GM12878 (cell line): ENCODE data around the gene PHLDA3. TPM values are rescaled to one million over a fixed set of nuclear protein-coding genes. Genes with fewer than 3 reads are reported as not detected.

ENCODE experiments used
- ATAC-seq: fragments of 200-7000 bp; cut with Tn5 transposase; 3 replicates; pipeline ENCODE4 v1.9.1; 2020; ENCODE audit warnings: mild to moderate bottlenecking, moderate library complexity
- BruUV-seq: library from RNA; stranded (reverse); fragments of 400-500 nt; replicated peaks from 2 replicates; lab custom pipeline; 2021; lab: Mats Ljungman, UMichigan
- CTCF ChIA-PET: fragments of 300-600 bp; sonication (Branson Sonifier 250); formaldehyde crosslinking; extraction: SDS; loops from one replicate; lab custom pipeline; 2021; ENCODE audit warnings: inconsistent platforms; lab: Yijun Ruan, JAX
- POLR2A ChIA-PET: fragments of 350-600 bp; formaldehyde crosslinking; extraction: SDS; loops from one replicate; lab custom pipeline; 2021; ENCODE audit warnings: inconsistent platforms; lab: Charles Lee
- RAD21 ChIA-PET: fragments of 300-600 bp; sonication (Branson Sonifier 250); formaldehyde crosslinking; loops from one replicate; lab custom pipeline; 2023; ENCODE audit warnings: antibody characterized with exemption; ENCODE audit not compliant: unreplicated experiment; lab: Charles Lee
- SMC1A ChIA-PET: fragments of 300-600 bp; sonication (Branson Sonifier 250); formaldehyde crosslinking; loops from one replicate; lab custom pipeline; 2023; ENCODE audit not compliant: unreplicated experiment, uncharacterized antibody; lab: Charles Lee
- DNase-seq: peaks from one replicate; pipeline ENCODE4 v3.0.0-alpha.2; 2011; ENCODE audit warnings: low read depth, low spot score
- FAIRE-seq: peaks from 3 replicates; lab custom pipeline; 2011; peaks lifted over from hg19 to GRCh38; lab: Jason Lieb, UNC
- H2AFZ ChIP-seq: 2 replicates; pipeline ENCODE4 v1.6.0; 2011; ENCODE audit warnings: low read depth, low read length, control low read depth; ENCODE audit not compliant: control insufficient read depth
- H3K27ac ChIP-seq: 2 replicates; pipeline ENCODE4 v1.5.1; 2011; ENCODE audit warnings: control low read depth; ENCODE audit not compliant: control insufficient read depth, insufficient read depth
- H3K27me3 ChIP-seq, 2 experiments: replicated peaks in 1 of 2; 2 replicates each; pipeline versions ENCODE4 v1.6.0 to v1.6.1; 2011; ENCODE audit warnings: low read length in 1 of 2; ENCODE audit not compliant: control insufficient read depth in 2 of 2, insufficient read depth in 2 of 2
- H3K36me3 ChIP-seq, 2 experiments: 2 replicates each; pipeline ENCODE4 v1.5.1; 2011; ENCODE audit warnings: low read length in 1 of 2; ENCODE audit not compliant: control insufficient read depth in 2 of 2, insufficient read depth in 2 of 2
- H3K4me1 ChIP-seq: 2 replicates; pipeline ENCODE4 v1.6.1; 2011; ENCODE audit warnings: mild to moderate bottlenecking, low read length, moderate library complexity, mixed read lengths; ENCODE audit not compliant: control insufficient read depth, insufficient read depth
- H3K4me2 ChIP-seq: 2 replicates; pipeline ENCODE4 v1.6.0; 2011; ENCODE audit warnings: control low read depth; ENCODE audit not compliant: control insufficient read depth, insufficient read depth
- H3K4me3 ChIP-seq: fragments of 200-600 bp; sonication (generic); 2 replicates; pipeline ENCODE4 v1.5.1; 2016
- H3K79me2 ChIP-seq: 2 replicates; pipeline ENCODE4 v1.6.0; 2011; ENCODE audit warnings: low read length; ENCODE audit not compliant: control insufficient read depth, insufficient read depth
- H3K9ac ChIP-seq: 2 replicates; pipeline ENCODE4 v1.8.0; 2011; ENCODE audit warnings: low read length, control low read depth, mixed read lengths; ENCODE audit not compliant: control insufficient read depth, insufficient read depth
- H3K9me3 ChIP-seq: replicated peaks from 3 replicates; pipeline ENCODE4 v1.5.1; 2011; ENCODE audit warnings: mild to moderate bottlenecking, low read length; ENCODE audit not compliant: control insufficient read depth, insufficient read depth
- H4K20me1 ChIP-seq: 2 replicates; pipeline ENCODE4 v1.6.0; 2011; ENCODE audit not compliant: control insufficient read depth, insufficient read depth
- BACH1 ChIP-seq: fragments of 450-650 bp; IDR thresholded peaks from 2 replicates; pipeline ENCODE4 v1.6.1; 2017; ENCODE audit warnings: mild to moderate bottlenecking, borderline replicate concordance
- CBX3 ChIP-seq: fragments of 200-600 bp; sonication (generic); IDR thresholded peaks from 2 replicates; pipeline ENCODE4 v1.6.1; 2016; ENCODE audit warnings: low read depth, borderline replicate concordance
- CREM ChIP-seq: IDR thresholded peaks from 2 replicates; pipeline ENCODE4 v1.6.1; 2014; ENCODE audit warnings: antibody characterized with exemption, low read depth
- EED ChIP-seq: sonication (generic); IDR thresholded peaks from 2 replicates; pipeline ENCODE4 v1.6.1; 2016; ENCODE audit warnings: antibody characterized with exemption, low read depth
- EZH2 ChIP-seq: IDR thresholded peaks from 2 replicates; pipeline ENCODE4 v1.6.1; 2012; ENCODE audit warnings: low read depth, mild to moderate bottlenecking, control low read depth, inconsistent platforms, low read length, borderline replicate concordance; ENCODE audit not compliant: control insufficient read depth
- IRF5 ChIP-seq: fragments of 450-650 bp; IDR thresholded peaks from 2 replicates; pipeline ENCODE4 v1.6.1; 2017; ENCODE audit warnings: borderline replicate concordance
- RAD21 ChIP-seq: IDR thresholded peaks from 2 replicates; pipeline ENCODE4 v1.6.1; 2011; ENCODE audit warnings: mild to moderate bottlenecking, low read depth, low read length, moderate library complexity; ENCODE audit not compliant: insufficient read depth
- SMAD1 ChIP-seq: fragments of 450-650 bp; IDR thresholded peaks from 2 replicates; pipeline ENCODE4 v1.6.1; 2018; ENCODE audit warnings: mild to moderate bottlenecking, low read depth; ENCODE audit not compliant: partially characterized antibody
- SREBF1 ChIP-seq: IDR thresholded peaks from 2 replicates; pipeline ENCODE4 v1.6.1; 2012; ENCODE audit warnings: mild to moderate bottlenecking, low read length
- TBL1XR1 ChIP-seq: IDR thresholded peaks from 2 replicates; pipeline ENCODE4 v1.6.1; 2012; ENCODE audit warnings: low read depth, low read length, improper control_type of control experiment
- TCF7 ChIP-seq: IDR thresholded peaks from 2 replicates; pipeline ENCODE4 v1.6.1; 2014; ENCODE audit warnings: antibody characterized with exemption, borderline replicate concordance
- ZNF24 ChIP-seq: fragments of 450-650 bp; IDR thresholded peaks from 2 replicates; pipeline ENCODE4 v1.6.1; 2017; ENCODE audit warnings: antibody characterized with exemption, mild to moderate bottlenecking
- WGBS: methylation state at CpG from one replicate; pipeline ENCODE4 v1.1.6; 2016; ENCODE audit warnings: low lambda C conversion rate; ENCODE audit not compliant: insufficient replicate concordance, insufficient coverage; ENCODE audit errors: missing lambda C conversion rate; 5-methylcytosine and 5-hydroxymethylcytosine counted together
- in situ Hi-C: fragments of 300-500 bp; cut with MboI; formaldehyde crosslinking; loops from 9 replicates; pipeline ENCODE4 v1.14.3; 2018; ENCODE audit warnings: mixed read lengths
- intact Hi-C: fragments of 100-400 bp; cut with micrococcal nuclease; formaldehyde crosslinking; loops from one replicate; pipeline ENCODE4 v1.14.2; 2022; ENCODE audit not compliant: unreplicated experiment
- polyA plus RNA-seq, 11 experiments: library from polyadenylated mRNA; depleted of rRNA in 4 of 11; unstranded in 6 of 11; stranded (reverse) in 5 of 11; fragments of >200 nt; fragmentation: Nextera tagmentation in 4 of 11; fragmentation: Illumina TruSeq in 1 of 11; extraction: Ambion mirVana in 4 of 11; extraction: Trizol in 1 of 11; gene quantifications; 1 replicate in 1 of 11; 2 replicates in 10 of 11; pipeline versions ENCODE4 v1.2.1 to v1.2.3, GENCODE V29; 2011 to 2016; ENCODE audit warnings: inconsistent platforms in 2 of 11, missing spikeins in 2 of 11, low read depth in 1 of 11
- total RNA-seq, 4 experiments: library from RNA; depleted of rRNA in 3 of 4; stranded (reverse); fragments of >200 nt in 3 of 4; fragmentation: Illumina TruSeq in 1 of 4; extraction: Trizol in 1 of 4; gene quantifications; 2 replicates each; pipeline versions ENCODE4 v1.2.1 to v1.2.3, GENCODE V29; 2013 to 2021

The PHLDA3 gene
- total and polyA plus RNA-seq, 10 of the 15 experiments (the other 5 are each of a cell fraction or from before 2014, with no cell fraction given) = 0.60 to 57.4 (median 21.8) TPM

- peaks cover 25% of the 10 kb centered on the region for H3K79me2 ChIP-seq
- H3K4me2 ChIP-seq = no peak overlapping the region
- H3K9me3 ChIP-seq = no peaks in the 10 kb centered on the region
- H3K4me1 ChIP-seq = peaks cover 21% of the 10 kb centered on the region
- H3K27ac ChIP-seq = no peak overlapping the region
- H3K36me3 ChIP-seq = no peaks in the 10 kb centered on the region
- BruUV-seq = no TSS peak
- WGBS = 7% methylated on average over 3 of the region's 3 CpGs
- RAD21 ChIA-PET = interaction anchor here (0.5 to 1.4 kb wide), 2 partner anchors 9 to 1051 kb away, joined by 3 to 5 read pairs; no protein-coding TSS in a partner anchor
- H3K27me3 ChIP-seq = no peaks in the 10 kb centered on the region
- ATAC-seq (no peak), DNase-seq (no peak), FAIRE-seq (no peak)
- H4K20me1 ChIP-seq = no peaks in the 10 kb centered on the region
- TF ChIP-seq SREBF1 = no peak
- TF ChIP-seq CBX3 = no peak
- no peak for TF ChIP-seq IRF5
- TF ChIP-seq SMAD1 = no peak
- no peak for TF ChIP-seq EED
- no peak for TF ChIP-seq CREM
- TF ChIP-seq ZNF24 = no peak
- TF ChIP-seq EZH2 = no peak
- TF ChIP-seq RAD21 = no peak
- no peak for TF ChIP-seq TCF7
- TF ChIP-seq TBL1XR1 = no peak
- no peak for TF ChIP-seq BACH1
- no peak overlapping the region for H3K9ac ChIP-seq
- POLR2A ChIA-PET = no interaction called here
- no peak overlapping the region for H3K4me3 ChIP-seq
- CTCF ChIA-PET = interaction anchor here (1.1 to 1.6 kb wide), 3 partner anchors 10 to 36 kb away, joined by 3 to 11 read pairs (median 9); no protein-coding TSS in a partner anchor
- intact Hi-C loops = loop anchor here (2.0 kb wide), 1 partner anchor 37 kb away; no protein-coding TSS in a partner anchor
- SMC1A ChIA-PET = interaction anchor here (0.7 to 1.9 kb wide), 3 partner anchors 10 to 336 kb away, joined by 3 to 5 read pairs (median 3); no protein-coding TSS in a partner anchor
- H2AFZ ChIP-seq = no peak overlapping the region
- in situ Hi-C loops = no loop called here
Measured at GRCh38 chr1:201471772-201472171, 2.8 kb upstream of the PHLDA3 start.
